GM18909 (cell line): ENCODE results near the gene LARP1B.
"Not testable (repeated sequence)": the region's sequence is repeated elsewhere in the genome, so short reads cannot be mapped to it uniquely, and the experiment has no call there.

ENCODE experiments used
- ATAC-seq: cut with Tn5 transposase; IDR thresholded peaks from one replicate; pipeline ENCODE4 v1.9.1; 2021; ENCODE audit warnings: mild to moderate bottlenecking; ENCODE audit not compliant: unreplicated experiment, poor library complexity

Gene LARP1B

DNA sequence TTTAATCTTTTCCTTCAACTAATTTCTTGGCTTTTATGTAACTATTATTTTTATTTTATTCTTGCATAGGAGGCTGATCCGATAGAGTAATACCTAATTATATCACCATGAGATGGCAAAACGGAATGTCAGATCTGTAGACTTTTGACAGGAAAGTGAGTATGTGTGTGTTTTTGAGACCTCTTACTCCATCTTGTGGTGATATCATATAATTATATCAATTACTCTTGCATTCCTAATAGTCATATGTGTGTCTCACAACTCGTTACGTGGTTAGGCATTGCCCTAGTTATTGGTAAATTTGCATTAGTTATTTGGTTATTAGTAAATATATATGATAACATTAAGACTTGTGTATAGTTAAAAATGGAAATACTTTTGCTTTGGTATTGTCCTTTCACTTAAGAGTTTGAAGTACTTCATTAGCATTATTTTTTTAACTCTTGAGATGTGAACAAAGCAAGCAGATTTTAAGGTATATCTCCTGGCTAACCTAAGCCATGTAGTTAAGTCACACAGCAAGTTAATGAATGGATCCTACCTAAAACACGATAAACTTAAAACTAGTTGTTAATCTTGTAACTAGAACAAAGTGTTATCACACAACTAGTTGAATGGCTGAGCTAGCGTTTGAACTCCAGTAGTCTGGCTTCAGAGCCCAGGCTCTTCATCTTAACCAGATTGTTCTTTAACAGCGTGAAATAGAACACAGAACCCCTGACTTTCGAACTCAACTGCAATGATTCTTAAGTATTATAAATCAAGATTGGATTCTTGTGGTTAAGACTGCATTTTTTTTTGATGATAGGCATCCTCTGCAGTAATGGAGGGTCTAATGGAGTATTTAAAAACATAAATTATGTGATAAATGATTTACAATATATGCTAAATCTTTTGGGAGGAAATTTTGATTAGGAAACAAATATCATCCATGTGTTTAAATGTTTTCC, 159.4 kb downstream of the LARP1B start:
- peak; percentile 89 for ATAC-seq

DNA sequence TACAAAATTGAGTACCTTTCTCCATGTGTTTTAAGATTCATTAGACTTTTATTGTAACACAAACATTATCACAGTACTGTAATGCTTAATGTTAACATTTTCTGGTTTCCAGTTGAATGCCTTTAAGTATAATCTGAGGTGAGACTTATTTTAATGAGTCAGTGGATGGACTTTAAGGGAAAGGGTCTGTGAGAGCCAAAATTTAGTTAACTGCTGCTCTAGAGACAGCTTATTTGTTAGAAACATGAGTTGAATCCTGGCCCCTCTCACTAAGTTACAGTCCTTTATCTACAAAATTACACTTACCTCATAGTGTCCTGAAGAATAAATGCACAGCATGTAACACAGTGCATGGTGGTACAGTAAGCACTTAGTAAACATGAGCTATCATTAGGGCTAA, 160.5 kb downstream of the LARP1B start:
- no peak for ATAC-seq

DNA sequence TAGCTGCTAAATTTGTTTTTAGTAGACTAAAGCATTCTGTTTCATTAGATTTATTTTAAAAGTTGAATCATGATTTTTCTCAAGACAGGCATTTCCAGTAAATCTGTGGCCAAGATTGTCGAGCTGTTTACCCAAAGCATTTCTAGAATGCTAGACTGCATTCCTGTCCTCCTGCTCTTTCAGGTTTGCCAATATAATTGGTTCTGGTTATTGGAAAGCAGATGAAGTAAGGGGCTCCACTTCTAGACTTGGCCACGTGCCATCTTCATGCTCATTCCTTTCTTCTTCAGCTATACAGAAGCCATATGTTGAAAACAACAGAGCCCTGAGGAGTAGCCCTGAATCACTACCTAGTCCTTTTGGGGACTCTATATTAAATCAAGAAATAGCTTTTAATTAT, 164.0 kb downstream of the LARP1B start:
- no peak for ATAC-seq

DNA sequence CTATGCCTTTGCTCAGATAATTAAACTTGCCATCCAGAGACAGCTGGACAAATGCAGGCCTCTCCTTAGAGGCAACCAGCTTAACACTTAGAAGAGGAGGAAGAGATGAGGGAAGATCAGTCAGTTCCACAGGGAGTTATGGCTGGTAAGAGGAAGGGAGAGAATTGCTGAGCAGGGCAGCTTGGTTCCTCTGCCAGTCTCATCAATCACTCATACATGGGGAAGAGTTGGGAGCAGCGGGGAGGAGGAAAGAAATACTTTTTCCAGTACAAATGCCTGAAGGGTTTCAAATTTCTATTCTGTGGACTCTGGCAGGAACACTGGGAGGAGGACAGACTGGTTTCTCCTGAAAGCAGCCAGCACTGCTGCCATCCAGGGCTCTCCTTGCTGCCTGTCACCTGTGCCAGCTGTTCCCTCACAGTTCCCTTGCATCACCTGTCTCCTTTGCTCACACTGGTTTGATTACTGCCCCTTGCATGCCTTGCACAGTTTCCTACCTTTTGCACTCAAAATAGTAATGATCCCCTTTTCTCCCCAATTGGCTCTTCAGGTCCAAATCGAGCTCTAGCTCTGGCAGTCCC, 167.0 kb downstream of the LARP1B start:
- ATAC-seq, result no peak

DNA sequence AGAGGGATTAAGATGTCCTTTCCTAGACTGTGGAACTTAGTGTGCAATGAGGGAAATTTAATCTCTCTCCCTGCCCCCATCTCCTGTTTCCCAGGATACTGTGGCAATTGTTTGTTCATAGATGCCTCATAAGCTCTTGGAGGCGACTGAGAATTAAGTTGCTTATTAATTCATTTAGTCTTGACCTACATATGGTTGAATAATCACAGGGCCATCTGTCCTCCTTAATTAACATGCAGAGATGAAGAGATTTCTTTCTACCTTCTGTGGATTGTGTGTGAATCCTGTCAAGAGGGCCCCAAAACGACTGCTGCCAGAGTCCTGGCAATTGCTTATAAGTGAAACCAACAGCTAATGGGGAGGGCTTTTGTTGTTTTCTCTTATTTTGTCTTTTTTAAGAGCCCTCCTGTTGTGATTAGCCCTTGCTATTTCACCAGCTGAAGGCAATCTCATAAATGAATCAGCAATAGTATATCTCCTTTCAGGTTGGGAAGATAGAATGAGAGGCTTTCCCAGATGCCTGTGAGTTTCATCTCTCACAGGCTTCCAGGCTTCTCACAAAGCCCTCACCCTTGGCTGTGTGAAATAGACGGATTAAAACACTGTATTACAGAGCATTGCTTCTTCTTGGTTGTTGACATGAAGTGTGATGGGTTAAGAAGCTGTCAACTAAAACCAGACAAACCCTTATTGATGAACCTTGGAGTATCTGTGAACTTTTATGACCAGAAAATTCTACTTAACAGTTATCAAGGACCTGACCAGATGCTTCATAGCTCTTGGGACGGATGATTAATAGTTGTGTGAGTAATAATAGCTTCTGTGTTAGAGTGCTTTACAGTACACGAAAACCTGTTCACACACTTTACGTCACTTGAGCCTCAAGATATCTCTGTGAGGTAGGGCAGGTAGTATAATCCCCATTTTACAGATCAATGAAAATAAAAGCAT, 168.0 kb downstream of the LARP1B start:
- ATAC-seq, result no peak

DNA sequence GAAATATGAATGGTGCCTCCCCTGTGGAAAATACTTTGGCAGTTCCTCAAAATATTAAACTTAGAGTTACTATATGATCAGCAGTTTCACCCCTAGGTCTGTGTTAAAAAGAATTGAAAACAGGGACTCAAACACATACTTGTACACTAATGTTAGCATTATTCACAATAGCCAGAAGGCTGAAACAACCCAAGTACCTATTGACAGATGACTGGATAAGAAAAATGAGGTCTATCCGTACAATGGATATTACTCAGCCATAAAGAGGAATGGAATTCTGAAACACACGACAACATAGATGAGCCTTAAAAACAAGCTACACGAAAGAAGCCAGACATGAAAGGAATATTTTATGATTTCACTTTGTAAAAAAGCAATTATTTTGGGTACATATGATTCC, 171.6 kb downstream of the LARP1B start:
- no peak for ATAC-seq

DNA sequence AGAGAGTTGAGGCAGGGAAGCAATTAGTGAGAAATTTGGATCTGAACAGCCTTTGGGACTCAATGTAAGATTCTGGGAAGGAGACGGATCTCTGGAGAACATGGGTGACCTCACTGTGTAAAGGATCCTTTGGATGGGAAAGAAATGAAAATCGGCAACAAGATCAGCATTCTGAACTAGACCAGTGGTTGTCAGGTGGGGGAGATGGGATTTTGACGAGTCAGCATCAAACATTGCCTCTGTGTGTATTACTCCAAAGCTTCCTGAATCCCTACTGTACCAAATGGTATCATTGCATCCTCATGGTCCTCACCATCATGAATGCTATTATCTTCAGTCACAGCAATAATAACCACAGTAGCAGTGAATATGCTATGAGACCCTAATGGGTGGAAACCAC, 173.7 kb downstream of the LARP1B start:
- no peak for ATAC-seq

DNA sequence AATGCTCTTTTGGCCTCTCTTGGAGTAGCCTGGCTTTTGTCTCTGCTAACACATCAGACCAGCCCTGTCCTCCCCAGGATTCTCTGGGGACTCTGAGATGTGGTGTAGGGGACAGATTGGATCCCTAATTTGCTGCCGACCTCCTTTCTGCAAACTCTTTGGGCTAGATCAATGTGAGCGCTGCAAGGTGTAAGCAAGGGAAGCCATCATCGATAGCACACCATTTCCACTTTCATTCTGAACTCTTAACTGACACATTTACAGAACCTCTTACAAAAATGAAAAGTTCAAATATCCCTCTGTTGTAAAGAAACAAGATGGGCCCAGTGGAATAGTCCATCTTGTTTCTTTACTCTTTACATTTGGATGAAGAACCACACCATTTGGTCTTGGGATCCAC, 179.9 kb downstream of the LARP1B start:
- no peak for ATAC-seq

DNA sequence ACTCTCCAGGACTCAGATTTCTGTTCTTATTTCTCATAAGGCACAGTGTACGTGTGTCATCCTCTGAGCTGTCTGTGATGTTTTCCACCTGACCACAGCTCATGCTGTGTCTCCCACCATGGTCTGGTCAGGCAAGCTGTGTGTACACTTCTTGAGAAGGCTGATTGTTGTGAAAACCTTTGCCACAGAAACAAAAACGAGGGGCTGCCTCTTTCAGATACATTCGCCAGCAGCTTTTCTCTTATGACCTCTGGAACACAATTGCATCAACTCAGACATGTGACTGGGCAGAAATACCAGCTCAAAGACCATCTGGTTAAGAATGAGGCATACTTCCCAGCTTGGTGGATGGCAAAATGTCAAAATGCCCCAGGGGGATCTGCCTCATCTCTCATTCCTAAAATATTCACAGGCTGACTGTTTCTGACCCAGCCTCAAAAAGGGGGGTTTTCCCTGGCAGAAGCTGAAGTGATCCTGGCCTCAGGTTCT, 180.4 kb downstream of the LARP1B start:
- no peak for ATAC-seq

DNA sequence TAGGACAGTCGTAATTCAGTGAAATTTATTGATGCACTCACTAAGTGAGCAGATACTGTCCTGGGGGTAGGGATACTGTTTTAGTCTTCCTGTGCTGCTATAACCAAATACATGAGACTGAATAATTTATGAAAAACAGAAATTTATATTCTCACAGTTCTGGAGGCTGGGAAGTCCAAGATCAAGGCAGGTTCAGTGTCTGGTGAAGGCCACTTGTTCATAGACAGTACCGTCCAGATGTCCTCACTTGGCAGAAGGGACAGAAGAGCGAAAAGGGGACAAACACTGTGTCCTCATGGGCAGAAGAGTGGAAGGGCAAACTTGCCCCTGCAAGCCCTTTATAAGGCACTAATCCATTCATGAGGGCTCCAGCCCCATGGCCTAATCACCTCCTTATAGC, 180.9 kb downstream of the LARP1B start:
- no peak for ATAC-seq

DNA sequence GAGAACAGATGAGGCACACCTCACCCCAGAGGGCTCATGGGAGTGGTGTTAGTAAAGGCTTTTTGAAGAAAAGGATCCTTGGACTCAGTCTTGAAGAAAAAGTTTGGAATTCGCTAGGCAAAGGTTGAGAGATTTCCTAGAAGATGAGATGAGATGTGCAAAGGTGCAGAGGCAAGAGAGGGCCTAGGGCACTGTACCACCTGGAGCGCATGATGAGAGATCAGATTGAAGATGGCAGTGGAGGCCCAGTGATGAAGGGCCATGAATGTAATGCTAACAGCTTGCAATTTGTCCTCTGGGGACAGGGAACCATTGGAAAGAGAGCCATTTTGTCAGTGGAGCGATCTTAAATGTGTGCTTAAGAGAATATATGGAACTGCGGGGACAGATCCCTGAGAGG, 181.5 kb downstream of the LARP1B start:
- no peak for ATAC-seq

DNA sequence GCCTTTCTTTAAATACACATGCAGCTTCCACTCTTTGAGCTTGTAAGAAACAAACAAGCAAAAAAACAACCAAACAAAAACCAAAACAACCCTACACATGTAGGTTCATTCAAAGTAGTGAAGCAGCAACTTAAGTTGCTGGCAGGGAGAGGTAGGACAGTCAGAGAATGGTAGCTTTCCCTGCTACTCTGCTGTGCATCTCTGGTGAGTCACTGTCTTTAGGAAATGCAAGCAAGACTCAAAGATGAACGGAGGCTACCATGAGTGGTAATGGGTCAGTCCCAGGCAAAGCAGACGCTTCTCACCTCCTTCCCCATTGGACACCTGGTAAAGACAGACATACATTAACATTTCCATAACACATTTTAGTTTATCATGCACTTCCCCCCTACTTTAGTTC, 183.3 kb downstream of the LARP1B start:
- no peak for ATAC-seq

DNA sequence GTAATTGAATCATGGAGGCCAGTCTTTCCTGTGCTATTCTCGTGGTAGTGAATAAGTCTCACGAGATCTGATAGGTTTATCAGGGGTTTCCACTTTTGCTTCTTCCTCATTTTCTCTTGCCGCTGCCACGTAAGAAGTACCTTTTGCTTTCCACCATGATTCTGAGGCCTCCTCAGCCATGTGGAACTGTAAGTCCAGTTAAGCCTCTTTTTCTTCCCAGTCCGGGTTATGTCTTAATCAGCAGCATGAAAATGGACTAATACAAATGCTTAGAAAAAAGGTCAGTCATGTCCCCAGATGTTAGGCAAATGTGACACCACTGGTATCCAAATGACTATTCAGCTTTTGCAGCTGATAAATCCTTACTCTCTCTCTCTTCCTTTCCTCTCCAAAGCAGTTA, 184.3 kb downstream of the LARP1B start:
- ATAC-seq, result not testable (repeated sequence)

DNA sequence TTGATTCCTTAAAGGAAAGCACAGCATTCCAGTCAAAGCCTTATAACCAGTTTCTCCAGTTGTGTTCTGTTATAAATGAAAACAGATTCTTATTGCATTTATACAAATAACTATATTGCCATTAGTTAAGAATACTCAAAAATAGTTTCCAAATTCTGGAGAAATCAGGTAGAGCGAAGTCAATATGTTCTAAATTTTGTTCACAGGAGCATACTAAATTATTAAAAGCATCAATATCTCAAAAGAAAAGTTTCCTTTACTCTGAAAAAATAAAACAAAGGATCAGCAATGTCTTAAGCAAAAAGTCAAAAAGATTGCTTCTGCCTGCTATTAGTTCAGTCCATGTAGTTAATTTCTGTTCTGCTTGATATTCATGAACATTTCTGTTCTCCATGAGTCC, 186.8 kb downstream of the LARP1B start:
- no peak for ATAC-seq

DNA sequence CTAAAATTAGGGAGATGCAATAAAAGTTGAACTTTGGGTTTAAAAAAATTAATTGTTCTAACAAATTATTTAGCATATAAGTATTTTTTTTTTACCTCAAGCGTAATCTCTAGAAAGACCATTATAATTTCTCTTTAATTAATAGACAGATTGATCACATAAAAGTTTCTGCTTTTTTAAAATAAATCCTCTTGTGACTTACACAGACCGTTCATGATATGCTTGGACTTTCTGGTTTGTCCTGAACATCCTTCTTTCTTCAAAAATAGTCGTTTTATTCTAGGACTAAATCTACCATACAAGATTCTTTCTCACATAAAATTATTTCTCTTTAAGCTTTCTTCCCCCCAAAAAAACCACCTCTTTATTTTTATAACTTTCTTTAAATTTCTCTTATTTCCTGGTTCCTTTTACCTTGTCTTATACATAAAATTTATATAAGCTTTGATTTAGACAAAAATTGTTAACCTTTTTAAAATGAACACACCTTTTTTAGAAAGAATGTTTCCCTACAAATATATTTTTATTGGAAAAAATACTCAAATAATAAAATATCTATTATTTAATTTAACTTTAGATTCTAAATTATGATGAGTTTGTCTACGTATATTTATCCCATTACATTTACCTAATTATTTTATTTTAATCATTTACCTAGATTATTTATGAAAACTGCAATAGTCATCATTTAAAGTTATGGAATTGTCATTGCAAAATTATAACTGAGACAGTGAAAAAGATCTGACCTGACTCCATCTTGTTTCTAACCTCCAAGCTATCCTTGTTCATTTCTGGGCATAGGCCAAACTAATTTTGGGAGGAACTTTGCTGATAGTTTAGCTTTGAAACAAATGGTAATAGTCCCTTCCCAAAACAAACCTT, 188.9 kb downstream of the LARP1B start:
- no peak for ATAC-seq

DNA sequence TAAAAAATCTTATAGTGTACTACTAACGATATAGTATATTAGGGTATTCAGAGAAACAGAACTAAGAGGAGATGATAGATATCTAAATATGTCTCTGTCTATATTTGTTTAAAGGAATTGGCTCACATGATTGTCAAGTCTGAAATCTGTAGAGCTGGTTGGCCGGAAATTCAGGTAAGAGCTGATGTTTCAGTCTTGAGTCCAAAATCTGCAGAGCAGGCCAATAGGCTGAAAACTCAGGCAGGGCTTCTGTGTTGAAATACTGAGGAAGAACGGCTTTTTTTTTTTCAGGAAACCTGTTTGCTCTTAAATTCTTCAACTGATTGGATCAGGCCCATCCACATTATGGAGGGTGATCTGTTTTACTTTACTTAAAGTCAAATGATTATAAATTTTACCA, 194.8 kb downstream of the LARP1B start:
- ATAC-seq, result no peak

DNA sequence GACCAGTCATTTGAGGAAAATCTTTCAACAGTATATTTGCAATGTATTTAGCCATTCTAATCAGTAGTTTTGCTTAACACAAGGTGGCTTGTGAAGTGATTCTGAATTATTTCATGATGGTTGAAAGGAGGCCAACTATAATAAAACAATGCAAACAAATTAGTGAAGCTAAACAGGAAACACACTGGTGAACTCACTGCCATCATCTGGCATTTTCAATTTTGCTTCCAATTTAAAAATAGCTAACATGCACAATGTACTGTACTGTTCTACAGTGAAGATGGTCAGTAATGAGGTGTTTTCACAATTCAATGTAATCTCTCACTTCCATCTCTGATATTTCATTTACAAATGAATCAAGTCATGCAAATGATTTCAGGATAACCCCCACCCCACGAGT, 195.4 kb downstream of the LARP1B start:
- no peak for ATAC-seq

DNA sequence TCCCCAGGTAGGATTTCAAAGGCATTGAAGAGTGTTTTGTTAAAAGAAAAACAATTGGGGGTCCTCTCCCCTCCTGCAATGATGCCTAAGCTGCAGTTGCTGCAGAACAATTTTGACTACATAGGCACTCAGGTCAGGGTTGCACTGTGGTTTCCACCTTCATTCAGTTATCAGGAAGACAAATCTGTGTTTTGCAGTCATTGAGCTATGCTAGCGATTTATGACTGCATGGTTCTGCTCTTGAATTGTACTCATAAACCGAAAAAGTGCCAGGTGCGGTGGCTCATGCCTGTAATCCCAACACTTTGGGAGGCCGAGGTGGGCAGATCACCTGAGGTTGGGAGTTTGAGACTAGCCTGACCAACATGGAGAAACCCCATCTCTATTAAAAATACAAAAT, 197.1 kb downstream of the LARP1B start:
- not testable (repeated sequence) for ATAC-seq

DNA sequence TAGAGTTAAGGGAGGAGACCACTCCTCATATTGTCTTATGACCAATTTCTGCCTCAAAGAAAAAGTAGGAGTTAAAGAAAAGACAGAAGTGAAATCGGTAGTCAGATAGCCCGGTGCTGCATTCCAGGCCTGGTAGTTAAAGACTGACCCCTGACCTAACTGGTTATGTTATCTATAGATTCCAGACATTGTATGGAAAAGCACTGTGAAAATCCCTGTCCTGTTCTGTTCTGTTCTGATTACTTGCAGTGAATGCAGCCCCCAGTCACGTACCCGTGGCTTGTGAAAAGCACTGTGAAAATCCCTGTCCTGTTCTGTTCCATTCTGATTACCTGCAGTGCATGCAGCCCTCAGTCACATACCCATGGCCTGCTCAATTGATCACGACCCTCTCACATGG, 198.8 kb downstream of the LARP1B start:
- not testable (repeated sequence) for ATAC-seq
